ENCODE measurements around the gene SLBP.

SLBP gene

GRCh38 chr4:1660948-1661677, 51.0 kb downstream of the SLBP start:
- POLR2A ChIA-PET (ENCODE audit: low non-redundant PET) = interaction anchor here (0.7 kb wide), 1 partner anchor 18 kb away, joined by 4 read pairs; no protein-coding TSS in a partner anchor
- TF ChIP-seq CTCF (conservative IDR thresholded peaks at IDR 0.05; ENCODE audit: low read depth) = no peak
- CTCF ChIA-PET = no interaction called here
- no peak overlapping the region for H3K27ac ChIP-seq
- DNase-seq (ENCODE audit: low spot score) = no peak

DNA sequence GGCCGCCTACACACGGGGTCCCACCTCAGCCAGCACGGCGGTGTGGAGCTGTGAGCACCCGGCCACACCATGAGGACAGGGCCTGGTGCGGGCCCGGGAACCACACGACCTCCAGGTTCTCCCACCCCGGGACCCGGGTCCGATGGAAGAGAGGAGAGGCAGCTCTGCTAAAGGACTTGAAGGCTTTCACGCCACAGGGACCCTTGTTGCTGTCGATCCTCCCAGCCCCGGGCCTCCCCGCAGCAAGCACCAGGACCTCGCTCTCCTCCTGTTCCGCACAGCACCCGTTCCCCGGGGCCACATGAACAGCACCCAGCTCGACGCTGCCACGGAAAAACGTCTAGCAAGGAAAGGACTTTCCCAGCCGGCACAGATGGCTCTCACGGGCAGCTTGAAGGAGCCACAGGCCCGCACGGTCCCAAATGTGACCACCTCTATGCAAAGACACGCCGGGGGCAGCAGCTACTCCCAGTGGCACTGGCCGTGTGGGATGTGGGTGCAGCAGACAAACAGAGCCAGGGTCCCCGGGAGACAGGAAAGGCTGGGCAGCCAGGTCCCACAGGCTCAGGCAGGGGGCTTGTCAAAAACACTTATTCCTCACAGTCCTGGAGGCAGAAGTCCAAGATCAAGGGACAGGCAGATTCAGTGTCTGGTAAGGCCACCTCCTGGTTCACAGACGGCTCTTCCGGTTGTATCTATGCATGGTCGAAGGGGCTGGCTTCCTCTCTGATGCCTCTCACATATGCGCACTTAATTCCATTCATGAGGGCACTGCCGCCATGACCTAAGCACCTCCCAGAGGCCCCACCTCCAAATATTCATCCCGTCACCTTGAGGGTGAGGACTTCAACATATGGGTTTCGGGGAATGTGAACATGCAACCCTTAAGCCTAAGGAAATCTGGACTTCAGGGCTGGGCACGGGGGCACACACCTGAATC, 52.7 kb downstream of the SLBP start:
- TF ChIP-seq CTCF (conservative IDR thresholded peaks at IDR 0.05; ENCODE audit: low read depth) = no peak
- DNase-seq (ENCODE audit: low spot score) = no peak
- no peak overlapping the region for H3K27ac ChIP-seq
- CTCF ChIA-PET = no interaction called here
- POLR2A ChIA-PET (ENCODE audit: low non-redundant PET) = no interaction called here

GRCh38 chr4:1658581-1658980, 53.5 kb downstream of the SLBP start:
- TF ChIP-seq CTCF (conservative IDR thresholded peaks at IDR 0.05; ENCODE audit: low read depth) = no peak
- CTCF ChIA-PET = no interaction called here
- POLR2A ChIA-PET (ENCODE audit: low non-redundant PET) = no interaction called here
- H3K27ac ChIP-seq = no peak overlapping the region
- no peak for DNase-seq (ENCODE audit: low spot score)

- no peak for TF ChIP-seq CTCF (conservative IDR thresholded peaks at IDR 0.05; ENCODE audit: low read depth)
- ChIA-PET CTCF (interaction anchor here (0.6 kb wide), 1 partner anchor 265 kb away, joined by 3 read pairs; no protein-coding TSS in a partner anchor), POLR2A (ENCODE audit: low non-redundant PET) (no interaction called here)
- DNase-seq (ENCODE audit: low spot score) = no peak
- no peak overlapping the region for H3K27ac ChIP-seq
These were observed 54.0 kb downstream of the SLBP start for GRCh38 chr4:1658146-1658545.

- no peak for TF ChIP-seq CTCF (conservative IDR thresholded peaks at IDR 0.05; ENCODE audit: low read depth)
- no peak overlapping the region for H3K27ac ChIP-seq
- no peak for DNase-seq (ENCODE audit: low spot score)
- CTCF ChIA-PET = no interaction called here
- POLR2A ChIA-PET (ENCODE audit: low non-redundant PET) = no interaction called here
These were observed 55.1 kb downstream of the SLBP start for GRCh38 chr4:1656986-1657385.

- DNase-seq (ENCODE audit: low spot score) = no peak
- ChIA-PET POLR2A (ENCODE audit: low non-redundant PET) (no interaction called here), CTCF (no interaction called here)
- no peak overlapping the region for H3K27ac ChIP-seq
- no peak for TF ChIP-seq CTCF (conservative IDR thresholded peaks at IDR 0.05; ENCODE audit: low read depth)
These were observed 56.0 kb downstream of the SLBP start for GRCh38 chr4:1656132-1656531.

All from RWPE1 (cell line).